Ovary (tissue), 3 donors: ENCODE data around the gene NSL1.

Source experiments
- CTCF ChIP-seq, 3 donors: fragments of 450-650 bp in 2 of 3; fragments of 200-600 bp in 1 of 3; IDR thresholded peaks; one replicate each; pipeline versions ENCODE4 v1.5.1 to v1.8.0; 2016 to 2022; ENCODE audit warnings: antibody characterized with exemption in 3 of 3, mild to moderate bottlenecking in 1 of 3
- POLR2A ChIP-seq: fragments of 450-650 bp; IDR thresholded peaks from one replicate; pipeline ENCODE4 v1.6.1; 2017; ENCODE audit warnings: antibody characterized with exemption, mild to moderate bottlenecking, moderate library complexity
- donor health status: DM: no; HTN: no; CAD: no.

- TF ChIP-seq CTCF (IDR thresholded peaks at IDR 0.05) = no peak
- no peak for TF ChIP-seq POLR2A
Observed at GRCh38 chr1:212783976-212784375, 7.6 kb downstream of the NSL1 start.
